H9 (cell line): ENCODE data around the gene IRX2. TPM values are rescaled to one million over a fixed set of nuclear protein-coding genes. Genes with fewer than 3 reads are reported as not detected.

ENCODE experiments used
- DNase-seq: peaks from one replicate; pipeline ENCODE4 v3.0.0-alpha.2; 2017
- H2AFZ ChIP-seq: one replicate; pipeline ENCODE4 v1.6.1; 2013; ENCODE audit warnings: mild to moderate bottlenecking, low read length, control low read depth, moderate library complexity
- H2AK5ac ChIP-seq: 2 replicates; pipeline ENCODE4 v1.6.1; 2013; ENCODE audit warnings: low read length, control low read depth, mixed read lengths; ENCODE audit not compliant: insufficient read length
- H2BK120ac ChIP-seq: one replicate; pipeline ENCODE4 v1.6.1; 2013; ENCODE audit warnings: low read depth, mild to moderate bottlenecking, low read length, control low read depth, inconsistent platforms; ENCODE audit not compliant: poor library complexity, severe bottlenecking
- H2BK12ac ChIP-seq: 2 replicates; pipeline ENCODE4 v1.6.1; 2013; ENCODE audit warnings: low read length, control low read depth, mixed read lengths, low read depth; ENCODE audit not compliant: insufficient read length
- H2BK15ac ChIP-seq: 2 replicates; pipeline ENCODE4 v1.6.1; 2013; ENCODE audit warnings: low read depth, low read length, control low read depth
- H2BK20ac ChIP-seq: one replicate; pipeline ENCODE4 v1.6.1; 2013; ENCODE audit warnings: low read depth, mild to moderate bottlenecking, low read length, control low read depth, inconsistent platforms; ENCODE audit not compliant: poor library complexity, severe bottlenecking
- H2BK5ac ChIP-seq: 2 replicates; pipeline ENCODE4 v1.6.1; 2013; ENCODE audit warnings: low read length, control low read depth, mixed read lengths; ENCODE audit not compliant: insufficient read length
- H3K14ac ChIP-seq: 2 replicates; pipeline ENCODE4 v1.6.1; 2013; ENCODE audit warnings: low read length, control low read depth; ENCODE audit not compliant: insufficient read depth
- H3K18ac ChIP-seq: 2 replicates; pipeline ENCODE4 v1.6.1; 2013; ENCODE audit warnings: low read depth, mild to moderate bottlenecking, mixed read lengths, low read length, control low read depth; ENCODE audit not compliant: insufficient read length
- H3K23ac ChIP-seq: 2 replicates; pipeline ENCODE4 v1.6.1; 2013; ENCODE audit warnings: low read length, control low read depth, mixed read lengths, low read depth; ENCODE audit not compliant: insufficient read length
- H3K23me2 ChIP-seq: 2 replicates; pipeline ENCODE4 v1.6.1; 2013; ENCODE audit warnings: low read depth, mild to moderate bottlenecking, mixed read lengths, low read length, control low read depth; ENCODE audit not compliant: insufficient read length, poor library complexity, severe bottlenecking
- H3K27ac ChIP-seq: 2 replicates; pipeline ENCODE4 v1.5.1; 2013; ENCODE audit warnings: low read length, control low read depth, mixed read lengths, low read depth; ENCODE audit not compliant: insufficient read length
- H3K27me3 ChIP-seq: 2 replicates; pipeline ENCODE4 v1.6.1; 2013; ENCODE audit warnings: low read length, control low read depth, inconsistent platforms; ENCODE audit not compliant: insufficient read depth
- H3K4ac ChIP-seq: 2 replicates; pipeline ENCODE4 v1.6.1; 2013; ENCODE audit warnings: low read depth, mild to moderate bottlenecking, control low read depth, inconsistent platforms, low read length, moderate library complexity
- H3K4me1 ChIP-seq: 2 replicates; pipeline ENCODE4 v1.6.1; 2013; ENCODE audit warnings: low read length, control low read depth, inconsistent platforms; ENCODE audit not compliant: insufficient read depth
- H3K4me2 ChIP-seq: 2 replicates; pipeline ENCODE4 v1.6.1; 2013; ENCODE audit warnings: low read length, control low read depth, mixed read lengths; ENCODE audit not compliant: insufficient read length, insufficient read depth
- H3K56ac ChIP-seq: 2 replicates; pipeline ENCODE4 v1.6.1; 2013; ENCODE audit warnings: low read depth, mild to moderate bottlenecking, mixed read lengths, low read length, control low read depth; ENCODE audit not compliant: insufficient read length
- H3K79me1 ChIP-seq: 2 replicates; pipeline ENCODE4 v1.6.1; 2013; ENCODE audit warnings: low read depth, mild to moderate bottlenecking, moderate library complexity, low read length, control low read depth, inconsistent platforms; ENCODE audit not compliant: insufficient read depth, poor library complexity, severe bottlenecking
- H3K79me2 ChIP-seq: 2 replicates; pipeline ENCODE4 v1.6.1; 2013; ENCODE audit warnings: low read length, control low read depth, inconsistent platforms; ENCODE audit not compliant: insufficient read depth
- H3K9ac ChIP-seq: 2 replicates; pipeline ENCODE4 v1.6.1; 2013; ENCODE audit warnings: low read length, control low read depth, mixed read lengths; ENCODE audit not compliant: insufficient read length; ENCODE audit errors: extremely low read depth
- H3K9me3 ChIP-seq: one replicate; pipeline ENCODE4 v1.6.1; 2013; ENCODE audit warnings: low read depth, low read length, inconsistent platforms; ENCODE audit not compliant: control insufficient read depth
- H3T11ph ChIP-seq: one replicate; pipeline ENCODE4 v1.6.1; 2013; ENCODE audit warnings: mild to moderate bottlenecking, low read length, control low read depth, inconsistent platforms
- H4K20me1 ChIP-seq: one replicate; pipeline ENCODE4 v1.6.1; 2013; ENCODE audit not compliant: control insufficient read depth, insufficient read length, insufficient read depth
- H4K5ac ChIP-seq: 2 replicates; pipeline ENCODE4 v1.6.1; 2013; ENCODE audit warnings: low read depth, mild to moderate bottlenecking, mixed read lengths, low read length, control low read depth; ENCODE audit not compliant: insufficient read length
- H4K8ac ChIP-seq: replicated peaks from 2 replicates; pipeline ENCODE4 v1.6.1; 2013; ENCODE audit warnings: low read length, control low read depth, mixed read lengths, low read depth; ENCODE audit not compliant: insufficient read length
- H4K91ac ChIP-seq: 2 replicates; pipeline ENCODE4 v1.6.1; 2013; ENCODE audit warnings: low read depth, mild to moderate bottlenecking, moderate library complexity, mixed read lengths, low read length, control low read depth; ENCODE audit not compliant: insufficient read length
- H3K27ac Mint-ChIP-seq, 3 experiments: 2 replicates in 2 of 3; 3 replicates in 1 of 3; pipeline ENCODE4 v1.8.0; 2020 to 2021; ENCODE audit warnings: mixed read lengths in 3 of 3, mild to moderate bottlenecking in 1 of 3, moderate library complexity in 1 of 3
- H3K27me3 Mint-ChIP-seq: 2 replicates; pipeline ENCODE4 v1.8.0; 2021; ENCODE audit warnings: low read depth, mild to moderate bottlenecking, moderate library complexity, mixed read lengths
- H3K36me3 Mint-ChIP-seq, 3 experiments: 2 replicates in 2 of 3; 3 replicates in 1 of 3; pipeline ENCODE4 v1.8.0; 2020 to 2021; ENCODE audit warnings: low read depth in 3 of 3, mixed read lengths in 3 of 3; ENCODE audit not compliant: insufficient read depth in 1 of 3
- H3K4me1 Mint-ChIP-seq, 2 experiments: 2 replicates each; pipeline ENCODE4 v1.8.0; 2020; ENCODE audit warnings: mixed read lengths in 2 of 2
- H3K4me3 Mint-ChIP-seq, 2 experiments: 2 replicates in 1 of 2; 3 replicates in 1 of 2; pipeline ENCODE4 v1.8.0; 2020 to 2021; ENCODE audit warnings: mild to moderate bottlenecking in 2 of 2, mixed read lengths in 2 of 2, moderate library complexity in 1 of 2
- H3K9me3 Mint-ChIP-seq, 2 experiments: 2 replicates in 1 of 2; 3 replicates in 1 of 2; pipeline ENCODE4 v1.8.0; 2020; ENCODE audit warnings: mild to moderate bottlenecking in 2 of 2, mixed read lengths in 2 of 2, moderate library complexity in 1 of 2
- CTCF ChIP-seq: fragments of 200-600 bp; sonication (generic); conservative IDR thresholded peaks from 3 replicates; pipeline ENCODE4 v1.8.0; 2021; ENCODE audit warnings: antibody characterized with exemption, mild to moderate bottlenecking
- WGBS: extraction: QIAGEN DNeasy Blood & Tissue Kit; methylation state at CpG from one replicate; pipeline ENCODE4 v1.1.7; 2013; ENCODE audit warnings: missing lambda C conversion rate, low lambda C conversion rate, mixed read lengths; ENCODE audit not compliant: insufficient read length; ENCODE audit errors: extremely low coverage; 5-methylcytosine and 5-hydroxymethylcytosine counted together
- total RNA-seq: library from RNA; stranded (reverse); gene quantifications from 2 replicates; pipeline ENCODE4 v1.2.1, GENCODE V29; 2021

The IRX2 gene
- total RNA-seq, 1 experiment from 2014 or later: 91.6 TPM

- peaks cover 57% of the 10 kb centered on the region for H3K27me3 ChIP-seq
- no peak overlapping the region for H2BK5ac ChIP-seq
- no peak for TF ChIP-seq CTCF
- H2BK12ac ChIP-seq: no peak overlapping the region
- no peak overlapping the region for H2AFZ ChIP-seq
- H3K18ac ChIP-seq: peak overlapping the region; percentile 59
- WGBS: no CpG with 5 or more reads among the region's 68 CpGs
- H3K14ac ChIP-seq: peak overlapping the region; percentile 80
- H3K79me1 ChIP-seq: no peaks in the 10 kb centered on the region
- no peak overlapping the region for H3T11ph ChIP-seq
- H2AK5ac ChIP-seq: no peak overlapping the region
- no peak overlapping the region for H3K27ac Mint-ChIP-seq
- H3K27ac ChIP-seq: no peak overlapping the region
- H3K23me2 ChIP-seq: peaks cover 24% of the 10 kb centered on the region
- peaks cover 31 to 46% of the 10 kb centered on the region in 2 experiments for H3K4me1 Mint-ChIP-seq
- H3K79me2 ChIP-seq: no peaks in the 10 kb centered on the region
- H4K8ac ChIP-seq: no peak overlapping the region
- H2BK20ac ChIP-seq: no peak overlapping the region
- peak; percentile 45 for DNase-seq
- H4K20me1 ChIP-seq: no peaks in the 10 kb centered on the region
- peaks cover 96% of the 10 kb centered on the region for H3K27me3 Mint-ChIP-seq
- H3K4ac ChIP-seq: no peak overlapping the region
- H3K9me3 Mint-ChIP-seq: no peaks in the 10 kb centered on the region
- no peak overlapping the region for H2BK15ac ChIP-seq
- no peak overlapping the region for H3K56ac ChIP-seq
- H3K9ac ChIP-seq: no peak overlapping the region
- no peak overlapping the region for H4K5ac ChIP-seq
- peaks cover 0 to 20% (median 14%) of the 10 kb centered on the region in 3 experiments; a peak in 4 of 7 replicates for H3K36me3 Mint-ChIP-seq
- H3K4me1 ChIP-seq: no peaks in the 10 kb centered on the region; the same call in 1 of the 2 replicates
- H3K4me2 ChIP-seq: peak overlapping the region; percentile 35
- no peaks in the 10 kb centered on the region for H3K9me3 ChIP-seq
- H3K23ac ChIP-seq: no peak overlapping the region
- peak overlapping the region; percentile 57 to 73; a peak in 4 of 5 replicates for H3K4me3 Mint-ChIP-seq
- H2BK120ac ChIP-seq: no peak overlapping the region
- no peak overlapping the region for H4K91ac ChIP-seq
Measured at GRCh38 chr5:2739360-2740050, 12.0 kb downstream of the IRX2 start.
